Retina (tissue), 1 donor: Measurements from ENCODE around the gene OSBPL5.
"Not testable (repeated sequence)": the region's sequence is repeated elsewhere in the genome, so short reads cannot be mapped to it uniquely, and the experiment has no call there.

ENCODE experiments used
- DNase-seq: peaks from one replicate; pipeline ENCODE4 v3.0.0-alpha.2; 2016

The OSBPL5 gene

DNA sequence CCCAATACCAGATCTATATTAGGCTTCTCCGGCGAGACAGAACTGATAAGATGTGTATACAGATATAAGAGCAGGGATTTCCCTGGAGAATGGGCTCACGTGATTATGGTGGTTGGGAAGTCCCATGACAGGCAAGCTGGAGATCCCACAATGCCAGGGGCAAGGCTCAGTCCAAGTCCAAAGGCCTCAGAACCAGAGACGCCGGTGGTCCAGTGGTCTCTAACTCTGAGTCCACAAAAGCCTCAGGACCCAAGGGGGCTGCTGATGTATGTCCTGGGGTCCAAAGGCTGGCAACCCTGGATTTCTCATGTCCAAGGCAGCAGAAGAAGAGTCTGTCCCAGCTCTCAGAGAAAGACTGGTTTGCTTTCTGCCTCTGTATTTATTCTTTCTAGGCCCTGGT is 15.8 kb upstream of the OSBPL5 start:
- no peak for DNase-seq

DNA sequence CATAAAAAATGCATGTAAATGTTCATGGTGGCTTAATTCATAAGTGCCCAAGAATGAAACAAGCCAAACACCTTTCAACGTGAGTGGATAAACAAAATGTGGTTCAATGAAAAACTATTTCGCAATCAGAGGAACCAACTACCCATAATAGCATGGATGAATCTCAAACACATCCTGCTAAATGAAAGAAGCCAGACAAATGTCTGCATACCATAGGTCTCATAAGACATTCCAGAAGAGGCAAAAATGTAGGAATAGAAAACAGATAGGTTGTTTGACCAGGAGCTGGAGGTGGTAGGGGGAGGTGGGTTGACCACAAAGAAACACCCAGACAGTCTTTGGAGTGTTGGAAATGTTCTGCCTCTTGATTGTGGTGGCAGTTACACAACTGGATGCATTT is 13.2 kb upstream of the OSBPL5 start:
- no peak for DNase-seq

DNA sequence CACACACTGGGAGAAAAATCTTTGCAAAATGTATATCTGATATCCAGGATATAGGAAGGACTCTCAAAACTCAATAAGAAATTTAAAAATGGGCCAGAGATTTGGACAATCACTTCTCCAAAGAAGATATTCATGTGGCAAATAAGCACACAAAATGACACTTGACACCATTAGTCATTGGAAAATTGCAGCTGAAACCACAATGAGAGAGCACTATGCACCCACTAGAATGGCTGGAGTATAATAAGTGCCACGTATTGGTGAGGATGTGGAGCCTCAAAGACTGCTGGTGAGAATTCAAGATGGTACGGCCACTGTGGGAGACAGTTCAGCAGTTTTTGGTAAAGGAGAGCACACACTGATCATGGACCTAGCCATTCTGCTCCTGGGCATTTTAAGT is 12.8 kb upstream of the OSBPL5 start:
- no peak for DNase-seq

DNA sequence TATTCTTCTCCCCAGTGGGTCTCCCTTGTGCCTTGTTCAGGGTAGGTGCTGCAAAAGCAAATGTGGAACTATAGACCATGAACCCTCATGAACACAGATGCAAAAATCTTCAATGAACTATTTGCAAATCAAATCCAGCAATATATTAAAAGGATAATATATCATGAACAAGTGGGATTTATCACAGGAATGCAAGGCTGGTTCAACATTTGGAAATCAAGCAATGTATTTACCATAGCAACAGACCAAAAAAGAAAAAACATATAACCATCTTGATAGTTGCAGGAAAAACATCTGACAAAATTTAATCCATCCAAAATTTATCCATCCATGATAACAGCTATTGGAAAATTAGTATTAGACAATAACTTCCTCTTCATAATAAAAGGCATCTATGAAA is 11.4 kb upstream of the OSBPL5 start:
- no peak for DNase-seq

DNA sequence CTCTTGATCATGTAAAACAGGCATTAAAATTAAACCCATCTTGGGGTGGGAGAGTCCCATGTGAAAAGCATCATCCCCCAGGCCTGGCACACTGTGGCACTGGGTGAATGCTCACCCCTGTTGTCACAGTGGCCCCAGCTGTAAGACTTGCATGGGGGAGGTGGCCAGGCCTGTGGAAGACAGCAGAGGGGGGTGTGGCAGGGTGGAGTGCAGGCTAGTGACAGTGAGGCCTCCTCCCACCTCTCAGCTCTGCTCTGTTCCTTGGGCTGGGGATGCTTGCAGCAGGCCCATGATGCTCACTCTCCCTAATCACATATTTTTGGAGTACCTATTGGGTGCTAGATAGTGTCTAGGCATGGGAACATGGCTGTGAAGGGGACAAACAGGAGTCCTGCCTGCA is 10.1 kb upstream of the OSBPL5 start:
- no peak for DNase-seq

DNA sequence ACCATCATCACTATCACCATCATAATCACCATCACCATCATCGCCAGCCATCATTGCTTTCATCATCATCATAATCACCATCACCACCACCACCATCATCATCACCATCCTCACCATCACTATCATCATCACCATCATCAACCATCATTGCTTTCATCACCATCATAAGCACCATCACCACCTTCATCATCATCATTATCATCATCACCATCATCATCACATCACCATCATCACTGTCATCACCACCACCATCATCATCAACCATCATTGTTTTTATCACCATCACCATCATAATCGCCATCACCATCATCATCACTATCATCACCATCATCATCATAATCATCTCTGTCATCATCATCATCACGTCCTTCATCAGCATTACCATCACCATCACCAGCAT is 9.3 kb upstream of the OSBPL5 start:
- DNase-seq: no peak

DNA sequence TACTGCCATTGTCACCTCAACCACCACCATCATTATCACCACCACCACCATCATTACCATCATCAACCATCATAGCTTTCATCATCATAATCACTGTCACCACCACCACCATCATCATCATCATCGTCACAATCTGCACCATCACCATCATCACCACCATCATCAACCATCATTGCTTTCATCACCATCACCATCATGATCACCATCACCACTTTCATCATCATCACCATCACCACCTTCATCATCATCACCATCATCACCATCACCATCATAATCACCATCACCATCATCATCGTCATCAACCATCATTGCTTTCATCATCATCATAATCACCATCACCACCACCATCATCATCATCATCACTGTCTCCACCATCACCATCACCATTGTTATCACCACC is 8.7 kb upstream of the OSBPL5 start:
- no peak for DNase-seq

DNA sequence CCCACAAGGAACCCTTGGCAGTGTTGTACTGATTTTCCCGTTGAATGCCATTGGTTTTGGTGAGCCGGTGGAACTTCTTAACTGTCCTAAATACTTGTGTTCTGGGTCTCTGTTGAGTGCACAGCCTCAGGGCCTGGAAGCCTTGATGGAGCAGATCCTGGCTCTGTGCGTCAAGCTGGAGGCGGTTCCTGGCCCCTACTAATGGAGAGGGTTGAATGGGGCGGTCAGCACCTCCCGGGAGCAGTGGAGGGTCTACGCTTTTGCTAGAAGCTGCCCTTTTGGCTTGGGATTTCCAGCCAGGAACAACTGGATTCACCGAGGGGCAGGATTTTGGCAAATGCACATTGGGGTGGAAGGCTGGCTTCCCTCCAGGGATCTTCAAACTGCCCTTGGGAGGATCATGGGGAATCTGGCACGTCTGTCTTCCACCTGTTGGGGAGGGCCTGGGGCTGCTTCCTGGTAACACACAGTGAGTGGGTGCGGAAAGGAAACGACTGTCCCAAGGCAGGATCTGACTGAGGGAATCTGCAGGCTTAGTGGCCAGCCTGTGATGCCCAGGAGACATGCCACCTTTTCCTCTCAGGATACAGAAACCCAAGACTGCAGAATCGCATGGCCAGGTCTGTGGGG is 6.9 kb upstream of the OSBPL5 start:
- DNase-seq: no peak

DNA sequence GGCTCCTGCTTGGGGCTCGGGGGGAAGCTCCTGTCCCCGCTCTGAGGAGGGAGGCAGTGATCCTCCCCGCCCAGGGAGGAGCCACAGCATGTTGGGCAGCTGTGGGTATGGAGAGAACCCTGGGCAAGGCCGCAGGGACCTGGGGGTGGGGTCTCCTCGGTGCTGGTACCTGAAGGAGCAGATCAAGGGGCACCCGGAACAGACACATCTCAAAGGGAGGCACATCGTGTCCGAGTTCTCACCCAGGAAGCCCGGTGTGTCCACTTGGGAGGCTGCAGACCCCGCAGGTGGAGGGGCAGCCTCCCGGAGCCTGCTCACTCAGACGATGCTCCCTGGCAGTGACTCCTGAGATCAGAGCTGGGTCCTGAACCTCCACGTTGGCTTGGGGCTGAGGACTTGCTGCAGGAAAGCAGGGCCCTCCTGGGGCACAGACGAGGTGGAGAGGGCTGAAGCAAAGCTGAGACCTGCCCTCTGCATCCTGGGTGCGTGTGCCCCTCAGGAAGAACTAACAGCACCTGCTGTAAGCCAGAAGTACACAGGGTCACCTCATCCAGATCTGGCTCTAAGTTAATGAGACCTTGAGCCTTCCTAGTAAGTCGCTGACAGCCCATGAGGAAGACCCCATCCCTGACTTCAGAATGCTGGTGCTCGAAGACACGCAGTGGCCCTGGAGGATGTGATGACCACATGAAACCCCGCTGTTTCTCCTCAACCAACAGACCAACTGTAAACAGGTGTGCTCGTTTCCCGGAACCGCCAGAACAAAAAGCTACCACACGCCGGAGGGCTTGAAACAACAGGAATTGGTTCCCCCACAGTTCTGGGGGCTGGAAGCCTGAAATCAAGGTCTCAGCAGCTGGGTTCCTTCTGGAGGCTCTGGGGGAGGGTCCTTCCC is 5.9 kb upstream of the OSBPL5 start:
- DNase-seq: no peak

DNA sequence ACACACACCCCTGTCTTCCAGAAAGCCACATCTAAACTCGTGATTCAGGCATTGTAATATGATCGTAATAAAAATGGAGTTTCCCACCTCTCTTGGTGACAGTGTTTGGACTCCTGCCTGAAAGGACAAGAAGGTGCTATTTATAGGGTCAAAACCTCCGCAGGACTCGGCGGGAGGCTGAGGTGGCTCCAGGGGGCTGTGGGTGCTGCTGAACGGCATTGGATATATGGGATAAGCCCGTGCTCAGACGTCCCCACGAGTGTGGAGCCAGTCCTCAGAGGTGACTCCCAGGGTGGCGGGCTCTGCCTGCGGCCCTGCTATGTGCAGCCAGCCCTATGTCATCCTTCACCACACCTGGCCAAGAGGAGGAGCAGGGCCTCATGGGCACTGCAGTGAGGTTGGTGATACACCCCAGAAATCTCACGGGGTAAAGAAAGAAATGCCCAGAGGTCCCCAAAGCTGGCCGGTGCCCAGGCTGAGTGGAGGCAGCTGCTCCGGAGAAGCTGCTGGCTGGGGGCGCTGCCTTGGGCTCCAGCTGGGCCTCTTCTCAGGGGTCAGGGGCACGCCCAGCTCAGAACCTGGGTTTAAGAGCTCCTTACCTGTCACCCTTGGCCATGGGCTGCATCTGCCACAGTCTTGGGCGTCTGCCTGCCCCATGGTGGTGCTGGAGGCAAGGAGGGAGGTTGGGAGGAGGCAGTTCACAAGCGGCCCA is 5.1 kb upstream of the OSBPL5 start:
- DNase-seq: no peak

DNA sequence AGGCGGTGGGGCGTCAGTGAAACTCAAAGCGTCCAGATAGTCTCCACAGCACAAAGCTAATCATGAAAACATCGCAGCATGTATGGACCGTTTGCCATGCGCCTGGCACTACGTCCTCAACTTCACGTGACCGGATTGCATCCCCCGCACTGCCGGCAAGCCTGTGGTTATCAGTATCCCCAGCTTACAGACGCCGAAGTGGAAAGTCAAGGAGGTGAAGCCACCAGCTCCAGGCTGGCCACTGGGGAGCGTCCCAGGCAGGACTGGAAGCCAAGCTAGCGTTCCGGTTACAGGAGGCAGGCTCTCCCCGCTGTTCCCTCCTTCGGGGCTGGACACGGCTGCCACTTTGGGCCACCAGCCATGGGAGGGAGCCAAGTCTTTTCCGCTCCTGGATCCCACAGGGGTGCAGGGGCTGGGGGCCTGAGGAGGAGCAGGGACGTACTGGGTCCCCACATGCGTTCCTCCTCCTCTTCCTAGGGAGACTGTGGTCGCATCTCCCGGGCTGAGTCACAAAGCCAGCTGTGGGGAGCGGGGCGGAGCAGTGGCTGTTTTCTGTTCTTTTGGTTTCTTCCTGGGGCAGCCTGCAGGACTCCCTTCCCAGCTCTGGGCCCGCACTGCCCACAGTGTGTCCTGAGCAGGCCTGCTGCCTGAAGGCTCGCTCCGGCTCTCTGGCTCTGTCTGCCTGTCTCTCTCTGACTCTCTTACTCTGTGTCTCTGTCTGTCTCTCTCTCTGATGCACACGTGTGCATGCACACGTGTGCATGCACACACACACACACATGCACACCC is 4.3 kb upstream of the OSBPL5 start:
- no peak for DNase-seq

DNA sequence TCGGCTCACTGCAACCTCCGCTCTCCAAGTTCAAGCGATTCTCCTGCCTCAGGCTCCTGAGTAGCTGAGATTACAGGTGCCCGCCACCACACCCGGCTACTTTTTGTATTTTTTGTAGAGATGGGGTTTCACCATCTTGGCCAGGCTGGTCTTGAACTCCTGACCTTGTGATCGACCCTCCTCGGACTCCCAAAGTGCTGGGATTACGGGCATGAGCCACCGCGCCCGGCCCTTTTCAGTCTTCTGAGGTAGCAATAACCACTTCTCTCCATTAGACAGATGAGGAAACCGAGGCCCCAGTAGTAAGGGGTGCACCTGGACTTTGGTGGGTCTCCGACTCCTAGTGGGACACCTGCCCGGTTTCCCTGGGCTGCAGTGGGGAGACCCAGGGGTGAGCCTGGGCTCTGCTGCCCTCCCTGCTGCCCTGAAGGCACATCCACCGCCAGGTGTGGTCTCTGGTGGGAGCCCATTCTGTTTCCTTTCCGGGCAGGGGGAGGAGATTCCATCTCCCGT is 3.7 kb upstream of the OSBPL5 start:
- not testable (repeated sequence) for DNase-seq

DNA sequence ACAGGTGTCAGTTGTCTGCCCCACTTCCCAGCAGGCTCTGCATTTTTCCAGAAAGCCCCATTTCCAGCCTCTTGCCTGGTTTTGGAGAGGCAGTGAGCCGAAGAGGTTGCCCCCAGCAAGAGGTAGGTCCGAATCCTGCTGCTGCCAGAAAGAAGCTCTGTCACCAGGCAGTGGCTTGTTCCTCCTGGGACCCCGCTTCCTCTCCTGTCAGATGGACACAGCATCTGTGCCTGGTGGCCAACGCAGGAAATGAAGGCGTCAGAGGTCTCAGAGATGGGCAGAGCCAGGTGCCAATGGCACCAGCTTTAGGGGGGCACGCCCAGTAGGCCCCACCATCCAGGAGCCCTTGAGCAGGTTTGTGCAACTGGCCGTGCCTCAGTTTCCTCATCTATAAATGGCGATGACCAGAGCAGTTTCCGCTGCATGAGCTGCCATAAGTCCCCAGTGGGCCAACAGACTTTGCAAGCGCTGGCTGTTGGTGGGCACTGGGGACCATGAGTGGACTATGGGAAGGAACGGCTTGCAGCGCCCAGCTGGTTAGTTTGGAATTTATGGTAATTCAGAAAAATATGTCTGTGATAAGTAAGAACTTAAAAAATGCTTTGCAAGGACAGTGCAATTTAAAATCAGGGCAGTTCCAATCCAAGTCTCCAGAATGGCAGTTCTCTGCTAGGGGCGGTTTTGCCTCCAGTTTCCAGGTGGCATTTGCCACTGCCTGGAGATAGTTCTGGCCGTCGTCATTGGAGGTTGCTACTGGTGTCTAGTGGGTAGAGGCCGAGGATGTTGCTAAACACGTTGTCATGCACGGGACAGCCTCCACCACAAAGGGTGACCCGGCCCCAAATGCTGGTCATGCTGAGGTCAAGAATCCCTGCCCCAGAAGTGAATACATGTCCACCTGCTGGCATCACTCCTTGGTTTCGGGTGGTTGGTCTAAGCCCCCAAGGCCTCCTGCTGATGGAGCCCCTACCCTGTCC is 2.3 kb upstream of the OSBPL5 start:
- DNase-seq: no peak

DNA sequence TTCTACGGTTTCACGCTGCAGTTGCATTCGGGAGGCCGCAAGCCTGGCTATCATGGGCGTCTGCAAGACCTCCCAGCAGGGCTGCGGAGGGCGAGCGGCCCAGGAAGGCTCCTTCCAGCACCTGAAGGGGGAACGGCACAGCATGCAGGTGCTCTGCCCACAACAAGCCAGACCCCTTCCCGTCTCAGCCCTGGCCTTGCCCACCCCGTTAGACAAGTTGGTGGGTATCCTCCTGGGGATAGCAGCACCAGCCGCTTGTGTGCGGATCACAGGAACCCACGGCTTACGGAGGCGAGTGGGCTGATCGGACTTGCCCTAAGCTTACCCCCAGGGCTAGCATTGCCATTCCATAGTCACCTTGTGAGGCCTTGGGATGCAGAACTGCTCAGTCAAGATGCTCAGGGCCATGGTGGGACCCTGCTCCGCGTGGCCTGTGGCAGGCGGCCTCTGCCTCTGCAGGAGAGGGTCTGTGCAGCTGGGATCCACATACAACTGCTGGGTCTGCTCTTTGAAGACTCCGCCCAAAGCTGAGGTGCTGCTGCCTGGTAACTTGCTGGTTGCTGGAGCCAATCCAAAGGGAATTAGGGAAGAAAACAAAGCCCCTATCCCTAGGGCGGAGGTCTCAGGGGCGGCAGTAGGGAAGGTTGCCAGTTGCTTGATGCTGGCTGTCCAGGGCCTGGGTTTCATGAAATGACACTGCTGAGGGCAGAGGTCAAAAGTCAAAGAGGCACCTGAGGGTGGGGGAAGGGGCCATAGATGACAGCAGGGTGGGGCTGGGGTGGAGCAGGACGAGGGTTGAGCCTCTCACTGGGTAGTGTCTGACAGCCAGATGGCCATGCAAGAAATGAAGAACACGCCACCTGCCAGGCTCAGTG is 1.4 kb upstream of the OSBPL5 start:
- peak; percentile 52 for DNase-seq

DNA sequence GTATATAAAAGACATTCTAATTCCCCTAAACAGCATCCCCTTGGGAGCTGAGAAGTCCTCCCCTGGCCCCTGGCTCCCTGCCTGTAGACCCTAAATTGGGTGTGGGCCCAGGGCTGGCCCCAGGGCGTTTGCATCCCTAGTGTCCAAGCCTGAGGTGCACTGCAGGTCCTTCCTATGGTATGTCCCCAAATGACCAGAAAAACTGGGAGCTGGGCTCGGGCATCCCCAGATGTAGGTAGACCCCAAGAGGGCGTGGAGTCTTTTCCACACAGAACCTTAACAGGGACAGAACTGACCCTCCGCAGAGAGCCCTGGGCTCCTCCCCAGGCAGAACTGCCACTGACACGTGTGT is 782 bp upstream of the OSBPL5 start:
- no peak for DNase-seq

DNA sequence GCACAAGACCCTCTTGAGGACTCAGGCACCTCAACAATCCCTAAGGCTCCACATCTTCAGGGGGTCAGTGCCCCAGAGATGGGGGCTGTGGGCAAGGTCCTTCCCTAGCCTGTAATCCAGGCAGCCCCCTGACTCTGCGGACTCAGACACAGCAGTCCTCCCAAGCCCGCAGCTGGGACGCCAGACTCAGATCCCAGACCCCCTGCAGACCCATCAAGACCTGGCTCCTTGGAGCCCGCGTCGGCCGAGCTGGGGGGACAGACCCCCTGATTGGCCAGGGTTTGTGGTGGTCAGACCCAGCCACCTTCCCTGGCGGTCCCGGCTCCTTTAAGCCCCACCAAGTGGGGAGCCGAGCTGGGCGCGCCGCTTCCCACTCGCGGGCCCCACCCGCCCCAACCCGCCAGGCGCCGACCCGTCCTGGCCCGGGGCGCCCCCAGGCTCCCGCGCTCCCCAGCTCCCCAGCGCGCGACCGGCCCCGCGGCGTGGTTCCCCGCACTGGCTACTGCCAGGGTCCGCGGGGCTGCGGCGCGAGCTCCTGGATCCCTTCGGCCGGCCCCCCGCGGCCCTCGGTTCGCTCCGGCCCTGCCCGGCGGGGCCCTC is 458 bp downstream of the OSBPL5 start:
- peak; percentile 69 for DNase-seq

DNA sequence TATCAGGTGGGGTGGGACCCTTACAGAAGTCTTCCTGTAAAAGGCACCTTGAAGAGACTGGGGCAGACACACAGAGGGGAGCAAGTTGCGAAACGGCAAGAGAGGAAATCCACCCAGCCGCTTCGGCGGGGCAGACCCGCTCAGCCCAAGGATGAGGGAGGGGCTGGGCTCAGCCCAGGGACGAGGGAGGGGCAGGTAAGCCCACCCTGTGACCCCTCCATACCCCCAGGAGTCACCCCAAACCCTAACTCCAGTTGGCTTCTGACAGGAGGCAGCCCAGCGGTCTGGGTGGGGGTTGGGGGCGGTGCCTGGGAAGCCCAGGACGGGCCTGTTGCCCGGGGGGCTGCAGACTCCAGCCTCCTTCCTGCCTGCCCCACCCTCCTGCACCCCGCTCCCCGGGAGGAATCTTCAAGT is 965 bp downstream of the OSBPL5 start:
- DNase-seq: no peak

DNA sequence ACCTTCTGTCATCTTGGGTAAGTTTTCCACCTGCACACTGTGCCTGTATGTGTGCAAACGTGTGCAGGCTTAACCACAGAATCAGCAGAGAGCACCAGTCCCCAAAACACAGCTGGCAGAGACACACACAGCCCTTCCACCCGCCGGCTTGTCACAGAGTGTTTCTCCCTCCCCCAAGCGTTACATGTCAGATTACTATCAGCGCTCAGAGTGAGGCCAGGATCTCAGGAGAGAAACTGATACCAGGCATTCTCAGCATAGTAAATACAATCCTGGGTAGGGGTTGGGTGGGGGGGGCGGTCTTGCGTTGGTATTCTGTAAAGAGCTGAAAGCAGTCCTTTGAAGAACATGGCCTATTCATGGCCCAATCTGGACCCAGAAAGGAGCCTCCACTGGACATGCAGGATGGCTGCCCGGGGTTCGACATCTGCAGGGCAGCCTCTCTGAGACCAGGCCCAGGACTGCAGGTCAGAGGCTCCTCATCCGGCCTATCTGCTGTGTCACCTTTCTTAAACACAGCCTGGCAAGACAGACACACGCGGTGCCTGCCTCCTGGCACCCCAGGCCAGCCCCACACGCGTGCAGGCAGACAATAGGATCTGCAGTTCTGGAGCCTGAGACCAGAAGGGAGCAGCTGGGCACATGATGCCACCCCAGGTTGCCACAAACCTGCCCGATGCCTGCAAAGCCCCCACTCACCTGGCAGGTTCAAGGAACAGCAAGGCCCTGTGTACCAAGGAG is 1.7 kb downstream of the OSBPL5 start:
- DNase-seq: no peak
